ENCODE data around the gene IL17REL. TPM values are rescaled to one million over a fixed set of nuclear protein-coding genes. Genes with fewer than 3 reads are reported as not detected.

The IL17REL gene
- total RNA-seq, 1 experiment from 2014 or later = 0.24 TPM

DNA sequence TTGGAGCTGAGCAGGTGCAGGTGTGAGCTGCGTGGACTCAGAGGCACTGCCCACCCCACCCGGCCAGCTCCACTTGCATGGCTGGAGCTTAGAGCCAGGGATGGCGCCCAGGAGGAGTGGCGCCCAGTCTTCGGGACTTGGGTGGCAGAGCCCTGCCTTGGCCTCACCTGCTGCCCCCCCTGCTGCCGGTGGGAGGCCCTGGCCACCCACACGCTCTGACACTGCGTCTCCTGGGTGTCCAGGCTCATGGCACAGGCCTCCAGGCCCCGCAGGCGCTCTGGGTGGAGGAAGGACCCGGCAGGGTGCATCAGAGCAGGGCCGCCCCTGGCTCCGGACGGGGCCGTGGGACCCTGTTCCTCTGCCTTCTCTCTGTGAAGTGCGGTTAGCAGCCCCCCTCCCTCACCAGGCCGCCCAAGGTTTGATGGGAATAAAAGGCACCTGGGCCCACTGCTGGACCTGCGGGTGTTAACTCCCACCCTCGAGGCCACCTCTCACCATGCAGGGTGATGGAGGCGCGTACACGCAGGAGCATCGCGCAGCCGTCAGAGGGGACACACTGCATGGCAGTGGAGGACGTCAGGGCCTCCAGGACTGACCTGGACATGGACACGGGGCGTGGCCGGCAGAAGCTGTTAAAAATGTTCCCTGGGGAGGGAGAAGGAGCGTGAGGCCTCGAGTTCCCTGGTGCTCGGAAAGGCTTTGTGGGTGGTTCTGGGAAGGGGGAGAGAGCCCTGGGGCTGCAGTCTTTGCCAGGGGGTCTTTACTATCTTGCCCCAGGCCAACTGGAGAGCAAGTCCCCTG is 11.8 kb downstream of the IL17REL start:
- Mint-ChIP-seq H3K27me3 (ENCODE audit: low read depth) (peaks cover 25% of the 10 kb centered on the region), H3K27ac (no peak overlapping the region), H3K36me3 (no peaks in the 10 kb centered on the region), H3K4me3 (no peak overlapping the region; the same call in 1 of the 2 replicates), H3K4me1 (peaks cover 9% of the 10 kb centered on the region), H3K9me3 (no peaks in the 10 kb centered on the region)
- DNase-seq (ENCODE audit: low spot score) = no peak
- ChIA-PET POLR2A (interaction anchor here (0.6 kb wide), 1 partner anchor 63 kb away, joined by 4 read pairs; no protein-coding TSS in a partner anchor), CTCF (interaction anchor here (1.9 to 5.4 kb wide), 3 partner anchors 17 to 59 kb away, joined by 4 to 38 read pairs (median 9); no protein-coding TSS in a partner anchor)
- TF ChIP-seq, protein P1, sequence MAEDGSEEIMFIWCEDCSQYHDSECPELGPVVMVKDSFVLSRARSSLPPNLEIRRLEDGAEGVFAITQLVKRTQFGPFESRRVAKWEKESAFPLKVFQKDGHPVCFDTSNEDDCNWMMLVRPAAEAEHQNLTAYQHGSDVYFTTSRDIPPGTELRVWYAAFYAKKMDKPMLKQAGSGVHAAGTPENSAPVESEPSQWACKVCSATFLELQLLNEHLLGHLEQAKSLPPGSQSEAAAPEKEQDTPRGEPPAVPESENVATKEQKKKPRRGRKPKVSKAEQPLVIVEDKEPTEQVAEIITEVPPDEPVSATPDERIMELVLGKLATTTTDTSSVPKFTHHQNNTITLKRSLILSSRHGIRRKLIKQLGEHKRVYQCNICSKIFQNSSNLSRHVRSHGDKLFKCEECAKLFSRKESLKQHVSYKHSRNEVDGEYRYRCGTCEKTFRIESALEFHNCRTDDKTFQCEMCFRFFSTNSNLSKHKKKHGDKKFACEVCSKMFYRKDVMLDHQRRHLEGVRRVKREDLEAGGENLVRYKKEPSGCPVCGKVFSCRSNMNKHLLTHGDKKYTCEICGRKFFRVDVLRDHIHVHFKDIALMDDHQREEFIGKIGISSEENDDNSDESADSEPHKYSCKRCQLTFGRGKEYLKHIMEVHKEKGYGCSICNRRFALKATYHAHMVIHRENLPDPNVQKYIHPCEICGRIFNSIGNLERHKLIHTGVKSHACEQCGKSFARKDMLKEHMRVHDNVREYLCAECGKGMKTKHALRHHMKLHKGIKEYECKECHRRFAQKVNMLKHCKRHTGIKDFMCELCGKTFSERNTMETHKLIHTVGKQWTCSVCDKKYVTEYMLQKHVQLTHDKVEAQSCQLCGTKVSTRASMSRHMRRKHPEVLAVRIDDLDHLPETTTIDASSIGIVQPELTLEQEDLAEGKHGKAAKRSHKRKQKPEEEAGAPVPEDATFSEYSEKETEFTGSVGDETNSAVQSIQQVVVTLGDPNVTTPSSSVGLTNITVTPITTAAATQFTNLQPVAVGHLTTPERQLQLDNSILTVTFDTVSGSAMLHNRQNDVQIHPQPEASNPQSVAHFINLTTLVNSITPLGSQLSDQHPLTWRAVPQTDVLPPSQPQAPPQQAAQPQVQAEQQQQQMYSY (CRISPR knock-in tag; IDR thresholded peaks at IDR 0.05) = 0 out of 2 replicates have a peak, but pooled peaks have one; percentile 13
- TF ChIP-seq, protein P2, sequence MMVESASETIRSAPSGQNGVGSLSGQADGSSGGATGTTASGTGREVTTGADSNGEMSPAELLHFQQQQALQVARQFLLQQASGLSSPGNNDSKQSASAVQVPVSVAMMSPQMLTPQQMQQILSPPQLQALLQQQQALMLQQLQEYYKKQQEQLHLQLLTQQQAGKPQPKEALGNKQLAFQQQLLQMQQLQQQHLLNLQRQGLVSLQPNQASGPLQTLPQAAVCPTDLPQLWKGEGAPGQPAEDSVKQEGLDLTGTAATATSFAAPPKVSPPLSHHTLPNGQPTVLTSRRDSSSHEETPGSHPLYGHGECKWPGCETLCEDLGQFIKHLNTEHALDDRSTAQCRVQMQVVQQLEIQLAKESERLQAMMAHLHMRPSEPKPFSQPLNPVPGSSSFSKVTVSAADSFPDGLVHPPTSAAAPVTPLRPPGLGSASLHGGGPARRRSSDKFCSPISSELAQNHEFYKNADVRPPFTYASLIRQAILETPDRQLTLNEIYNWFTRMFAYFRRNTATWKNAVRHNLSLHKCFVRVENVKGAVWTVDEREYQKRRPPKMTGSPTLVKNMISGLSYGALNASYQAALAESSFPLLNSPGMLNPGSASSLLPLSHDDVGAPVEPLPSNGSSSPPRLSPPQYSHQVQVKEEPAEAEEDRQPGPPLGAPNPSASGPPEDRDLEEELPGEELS (CRISPR knock-in tag; IDR thresholded peaks at IDR 0.05) = 0 out of 2 replicates have a peak, but pooled peaks have one; percentile 32
- TF ChIP-seq GABPB1 (CRISPR knock-in tag; IDR thresholded peaks at IDR 0.05) = no peak
- no peak for ATAC-seq

DNA sequence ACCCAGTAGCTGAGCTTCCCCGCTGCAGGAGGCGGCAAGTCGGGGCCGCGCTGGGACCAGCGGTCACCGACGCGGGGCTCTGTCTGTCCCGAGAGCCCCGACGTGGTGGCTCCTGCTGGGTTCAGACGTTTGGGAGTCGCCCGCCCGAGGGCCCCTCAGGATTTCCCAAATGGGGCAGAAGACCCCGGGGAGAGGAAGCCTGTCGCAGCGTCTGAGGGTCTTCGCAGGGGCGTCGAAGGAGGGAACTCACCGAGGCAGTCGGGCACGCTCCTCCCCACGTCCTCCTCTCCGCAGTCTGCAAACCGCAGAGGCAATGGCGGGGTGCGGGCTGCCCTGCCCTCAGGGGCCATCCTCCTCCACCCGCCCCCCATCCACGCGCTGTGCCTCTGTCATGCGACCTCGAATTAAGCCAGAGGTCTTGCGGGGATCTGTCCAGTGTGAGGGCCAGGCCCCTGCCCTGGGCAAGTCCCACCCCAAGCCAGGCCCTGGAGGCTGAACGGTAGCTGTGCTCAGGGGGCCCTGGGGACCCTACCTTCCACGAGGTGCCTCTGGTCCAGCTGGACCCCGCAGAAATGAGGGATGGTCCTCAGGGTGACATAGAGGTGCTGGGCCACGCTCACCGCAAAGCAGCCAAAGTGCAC is 12.5 kb downstream of the IL17REL start:
- POLR2A ChIA-PET = interaction anchor here (0.6 kb wide), 1 partner anchor 63 kb away, joined by 4 read pairs; no protein-coding TSS in a partner anchor
- Mint-ChIP-seq H3K27ac (no peak overlapping the region), H3K4me3 (peak overlapping the region; percentile 42), H3K36me3 (no peaks in the 10 kb centered on the region), H3K4me1 (peaks cover 9% of the 10 kb centered on the region), H3K9me3 (no peaks in the 10 kb centered on the region), H3K27me3 (ENCODE audit: low read depth) (peaks cover 25% of the 10 kb centered on the region)
- CTCF ChIA-PET = interaction anchor here (2.6 to 5.4 kb wide), 2 partner anchors 17 to 30 kb away, joined by 9 to 38 read pairs; no protein-coding TSS in a partner anchor
- peak; percentile 18 for ATAC-seq
- TF ChIP-seq FOXK1 (CRISPR knock-in tag; IDR thresholded peaks at IDR 0.05) (no peak), FOXP1 (CRISPR knock-in tag; IDR thresholded peaks at IDR 0.05; ENCODE audit: borderline replicate concordance) (peak; percentile 45; the same call in 1 of the 2 replicates), IRF2 (CRISPR knock-in tag; IDR thresholded peaks at IDR 0.05; ENCODE audit: borderline replicate concordance, low read depth) (no peak)
- TF ChIP-seq, protein P3, sequence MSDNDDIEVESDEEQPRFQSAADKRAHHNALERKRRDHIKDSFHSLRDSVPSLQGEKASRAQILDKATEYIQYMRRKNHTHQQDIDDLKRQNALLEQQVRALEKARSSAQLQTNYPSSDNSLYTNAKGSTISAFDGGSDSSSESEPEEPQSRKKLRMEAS (CRISPR knock-in tag; IDR thresholded peaks at IDR 0.05) = 0 out of 2 replicates have a peak, but pooled peaks have one; percentile 37
- TF ChIP-seq, protein P4, sequence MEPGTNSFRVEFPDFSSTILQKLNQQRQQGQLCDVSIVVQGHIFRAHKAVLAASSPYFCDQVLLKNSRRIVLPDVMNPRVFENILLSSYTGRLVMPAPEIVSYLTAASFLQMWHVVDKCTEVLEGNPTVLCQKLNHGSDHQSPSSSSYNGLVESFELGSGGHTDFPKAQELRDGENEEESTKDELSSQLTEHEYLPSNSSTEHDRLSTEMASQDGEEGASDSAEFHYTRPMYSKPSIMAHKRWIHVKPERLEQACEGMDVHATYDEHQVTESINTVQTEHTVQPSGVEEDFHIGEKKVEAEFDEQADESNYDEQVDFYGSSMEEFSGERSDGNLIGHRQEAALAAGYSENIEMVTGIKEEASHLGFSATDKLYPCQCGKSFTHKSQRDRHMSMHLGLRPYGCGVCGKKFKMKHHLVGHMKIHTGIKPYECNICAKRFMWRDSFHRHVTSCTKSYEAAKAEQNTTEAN (CRISPR knock-in tag; IDR thresholded peaks at IDR 0.05) = 0 out of 2 replicates have a peak, but pooled peaks have one; percentile 35
- TF ChIP-seq, protein P5, sequence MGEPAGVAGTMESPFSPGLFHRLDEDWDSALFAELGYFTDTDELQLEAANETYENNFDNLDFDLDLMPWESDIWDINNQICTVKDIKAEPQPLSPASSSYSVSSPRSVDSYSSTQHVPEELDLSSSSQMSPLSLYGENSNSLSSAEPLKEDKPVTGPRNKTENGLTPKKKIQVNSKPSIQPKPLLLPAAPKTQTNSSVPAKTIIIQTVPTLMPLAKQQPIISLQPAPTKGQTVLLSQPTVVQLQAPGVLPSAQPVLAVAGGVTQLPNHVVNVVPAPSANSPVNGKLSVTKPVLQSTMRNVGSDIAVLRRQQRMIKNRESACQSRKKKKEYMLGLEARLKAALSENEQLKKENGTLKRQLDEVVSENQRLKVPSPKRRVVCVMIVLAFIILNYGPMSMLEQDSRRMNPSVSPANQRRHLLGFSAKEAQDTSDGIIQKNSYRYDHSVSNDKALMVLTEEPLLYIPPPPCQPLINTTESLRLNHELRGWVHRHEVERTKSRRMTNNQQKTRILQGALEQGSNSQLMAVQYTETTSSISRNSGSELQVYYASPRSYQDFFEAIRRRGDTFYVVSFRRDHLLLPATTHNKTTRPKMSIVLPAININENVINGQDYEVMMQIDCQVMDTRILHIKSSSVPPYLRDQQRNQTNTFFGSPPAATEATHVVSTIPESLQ (CRISPR knock-in tag; IDR thresholded peaks at IDR 0.05) = no peak
- TF ChIP-seq, protein P1 (CRISPR knock-in tag; IDR thresholded peaks at IDR 0.05) = no peak
- DNase-seq (ENCODE audit: low spot score) = no peak

Measured in WTC11 (cell line).